Measurements from ENCODE around the gene MOSPD2. TPM values are rescaled to one million over a fixed set of nuclear protein-coding genes. Genes with fewer than 3 reads are reported as not detected.

MOSPD2 gene
- total and polyA plus RNA-seq, 2 experiments from 2014 or later: 8.2 to 21.1 TPM

DNA sequence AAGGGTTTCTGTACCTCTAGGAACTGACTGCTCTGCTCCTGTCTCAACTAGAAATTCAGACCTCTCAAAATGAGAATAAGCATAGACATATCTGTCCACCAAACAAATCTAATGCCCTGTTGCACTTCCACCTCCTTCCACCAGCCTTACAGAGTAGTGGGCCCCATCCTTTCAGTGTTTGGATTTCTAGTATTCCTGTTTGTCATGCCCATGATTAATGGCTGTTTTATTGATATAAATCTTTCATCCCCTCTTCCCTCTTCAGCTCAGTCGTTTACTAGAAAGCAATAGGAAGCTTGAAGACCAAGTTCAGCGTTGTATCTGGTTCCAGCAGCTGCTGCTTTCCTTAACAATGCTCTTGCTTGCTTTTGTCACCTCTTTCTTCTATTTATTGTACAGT lies 46.2 kb downstream of the MOSPD2 start:
- no peak overlapping the region for H3K27ac ChIP-seq
- no peak for DNase-seq (ENCODE audit: low spot score)
- H3K9me3 ChIP-seq (ENCODE audit: low read depth): no peaks in the 10 kb centered on the region
- no peaks in the 10 kb centered on the region for H3K9me2 ChIP-seq (replicated peaks; ENCODE audit: insufficient read depth)
- WGBS (ENCODE audit: low lambda C conversion rate, missing lambda C conversion rate): 50% methylated on average over 2 of the region's 2 CpGs
- no peak for TF ChIP-seq EZH2 (IDR thresholded peaks at IDR 0.05; ENCODE audit: borderline replicate concordance)
- no peaks in the 10 kb centered on the region for H3K79me2 ChIP-seq
- no peaks in the 10 kb centered on the region for H3K4me1 ChIP-seq (ENCODE audit: insufficient read depth)
- no peak overlapping the region for H3K4me3 ChIP-seq
- H2AFZ ChIP-seq: no peak overlapping the region
- no peaks in the 10 kb centered on the region for H3K27me3 ChIP-seq
- no peak overlapping the region for H3K4me2 ChIP-seq
- H3K36me3 ChIP-seq (replicated peaks; ENCODE audit: insufficient read depth, low read depth): no peaks in the 10 kb centered on the region
- no peaks in the 10 kb centered on the region for H4K20me1 ChIP-seq (ENCODE audit: insufficient read depth, poor library complexity, severe bottlenecking)

DNA sequence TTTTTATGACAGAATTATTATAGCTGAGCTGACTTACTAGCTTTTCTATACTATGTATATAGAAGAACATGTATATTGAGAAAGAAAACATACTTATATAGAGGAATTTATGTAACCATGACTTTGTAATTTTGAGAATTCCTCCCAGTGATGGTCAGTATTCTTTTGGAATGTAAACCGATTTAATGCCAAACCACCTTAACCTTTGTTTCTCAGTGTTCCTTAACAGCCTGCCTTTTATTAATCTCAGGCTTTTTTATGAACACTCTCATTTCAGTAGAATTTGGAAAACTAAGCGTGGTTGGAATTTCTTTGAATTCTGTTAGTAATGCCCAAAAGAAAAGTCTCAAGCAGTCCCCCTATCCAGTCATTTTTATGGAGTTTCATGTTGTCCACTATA lies 47.0 kb downstream of the MOSPD2 start:
- Histone ChIP-seq H3K27ac (no peak overlapping the region), H3K79me2 (no peaks in the 10 kb centered on the region), H3K36me3 (replicated peaks; ENCODE audit: insufficient read depth, low read depth) (no peaks in the 10 kb centered on the region), H3K9me3 (ENCODE audit: low read depth) (no peaks in the 10 kb centered on the region), H4K20me1 (ENCODE audit: insufficient read depth, poor library complexity, severe bottlenecking) (no peaks in the 10 kb centered on the region), H3K27me3 (no peaks in the 10 kb centered on the region), H3K4me2 (no peak overlapping the region), H3K4me3 (no peak overlapping the region), H2AFZ (no peak overlapping the region), H3K9me2 (replicated peaks; ENCODE audit: insufficient read depth) (no peaks in the 10 kb centered on the region), H3K4me1 (ENCODE audit: insufficient read depth) (no peaks in the 10 kb centered on the region)
- no peak for DNase-seq (ENCODE audit: low spot score)
- TF ChIP-seq, protein P1, sequence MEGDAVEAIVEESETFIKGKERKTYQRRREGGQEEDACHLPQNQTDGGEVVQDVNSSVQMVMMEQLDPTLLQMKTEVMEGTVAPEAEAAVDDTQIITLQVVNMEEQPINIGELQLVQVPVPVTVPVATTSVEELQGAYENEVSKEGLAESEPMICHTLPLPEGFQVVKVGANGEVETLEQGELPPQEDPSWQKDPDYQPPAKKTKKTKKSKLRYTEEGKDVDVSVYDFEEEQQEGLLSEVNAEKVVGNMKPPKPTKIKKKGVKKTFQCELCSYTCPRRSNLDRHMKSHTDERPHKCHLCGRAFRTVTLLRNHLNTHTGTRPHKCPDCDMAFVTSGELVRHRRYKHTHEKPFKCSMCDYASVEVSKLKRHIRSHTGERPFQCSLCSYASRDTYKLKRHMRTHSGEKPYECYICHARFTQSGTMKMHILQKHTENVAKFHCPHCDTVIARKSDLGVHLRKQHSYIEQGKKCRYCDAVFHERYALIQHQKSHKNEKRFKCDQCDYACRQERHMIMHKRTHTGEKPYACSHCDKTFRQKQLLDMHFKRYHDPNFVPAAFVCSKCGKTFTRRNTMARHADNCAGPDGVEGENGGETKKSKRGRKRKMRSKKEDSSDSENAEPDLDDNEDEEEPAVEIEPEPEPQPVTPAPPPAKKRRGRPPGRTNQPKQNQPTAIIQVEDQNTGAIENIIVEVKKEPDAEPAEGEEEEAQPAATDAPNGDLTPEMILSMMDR (IDR thresholded peaks at IDR 0.05; ENCODE audit: poor library complexity): no peak
- no peak for TF ChIP-seq EZH2phosphoT487 (IDR thresholded peaks at IDR 0.05; ENCODE audit: low read depth, severe bottlenecking, unreplicated experiment)
- no peak for TF ChIP-seq EZH2 (IDR thresholded peaks at IDR 0.05; ENCODE audit: borderline replicate concordance)
- WGBS (ENCODE audit: low lambda C conversion rate, missing lambda C conversion rate): 87% methylated on average over 2 of the region's 2 CpGs

DNA sequence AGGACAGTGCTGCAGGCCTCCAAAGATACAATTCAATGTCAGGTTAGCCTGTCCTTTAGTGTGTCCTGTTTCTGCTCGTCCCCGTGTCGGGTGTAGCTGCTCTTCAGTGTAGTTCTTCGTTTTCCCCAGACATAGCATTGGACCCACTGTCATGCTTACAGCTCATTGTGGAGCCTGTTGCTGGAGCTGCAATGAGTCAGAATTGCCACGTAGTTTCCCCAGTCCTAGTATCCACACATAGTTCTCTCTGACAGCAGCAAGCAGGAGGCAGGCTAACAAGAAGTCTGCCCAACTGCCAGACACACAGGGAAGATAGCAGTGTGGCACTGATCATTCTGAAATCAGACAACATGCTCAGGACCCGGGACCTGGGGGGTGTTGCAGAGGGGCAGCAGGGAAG lies 49.2 kb downstream of the MOSPD2 start:
- H3K36me3 ChIP-seq (replicated peaks; ENCODE audit: insufficient read depth, low read depth): no peaks in the 10 kb centered on the region
- no peaks in the 10 kb centered on the region for H3K9me3 ChIP-seq (ENCODE audit: low read depth)
- H4K20me1 ChIP-seq (ENCODE audit: insufficient read depth, poor library complexity, severe bottlenecking): no peaks in the 10 kb centered on the region
- no peaks in the 10 kb centered on the region for H3K9me2 ChIP-seq (replicated peaks; ENCODE audit: insufficient read depth)
- 66% methylated on average over 6 of the region's 6 CpGs for WGBS (ENCODE audit: low lambda C conversion rate, missing lambda C conversion rate)
- no peaks in the 10 kb centered on the region for H3K79me2 ChIP-seq
- no peaks in the 10 kb centered on the region for H3K27me3 ChIP-seq
- no peak overlapping the region for H3K4me3 ChIP-seq
- DNase-seq (ENCODE audit: low spot score): peak; percentile 28
- H3K27ac ChIP-seq: no peak overlapping the region
- no peak overlapping the region for H2AFZ ChIP-seq
- TF ChIP-seq, protein P1 (IDR thresholded peaks at IDR 0.05; ENCODE audit: poor library complexity): no peak
- TF ChIP-seq EZH2 (IDR thresholded peaks at IDR 0.05; ENCODE audit: borderline replicate concordance) (no peak), EZH2phosphoT487 (IDR thresholded peaks at IDR 0.05; ENCODE audit: low read depth, severe bottlenecking, unreplicated experiment) (no peak)
- H3K4me1 ChIP-seq (ENCODE audit: insufficient read depth): no peaks in the 10 kb centered on the region
- H3K4me2 ChIP-seq: no peak overlapping the region

DNA sequence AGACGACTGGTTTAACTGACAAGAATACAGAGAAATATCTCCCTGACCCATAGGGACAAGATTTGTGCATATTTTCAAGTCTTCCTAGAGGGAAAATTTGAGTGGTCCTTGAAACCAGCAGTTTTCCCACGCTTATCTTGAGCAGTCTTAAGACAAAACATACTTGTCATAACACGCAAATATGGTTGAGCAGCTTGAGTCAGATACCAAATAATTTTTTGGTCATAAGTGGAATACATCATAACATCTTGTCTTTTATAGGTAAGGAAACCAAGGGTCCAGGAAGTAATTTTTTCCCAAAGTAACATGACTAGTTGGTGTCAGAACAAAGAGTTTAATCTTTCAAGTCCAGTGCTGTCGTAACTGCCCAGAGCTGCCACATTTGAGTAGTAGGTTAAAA lies 50.5 kb downstream of the MOSPD2 start:
- no peaks in the 10 kb centered on the region for H3K79me2 ChIP-seq
- no peak for TF ChIP-seq EZH2 (IDR thresholded peaks at IDR 0.05; ENCODE audit: borderline replicate concordance)
- TF ChIP-seq EZH2phosphoT487 (IDR thresholded peaks at IDR 0.05; ENCODE audit: low read depth, severe bottlenecking, unreplicated experiment): no peak
- TF ChIP-seq, protein P1 (IDR thresholded peaks at IDR 0.05; ENCODE audit: poor library complexity): no peak
- H3K9me3 ChIP-seq (ENCODE audit: low read depth): no peaks in the 10 kb centered on the region
- WGBS (ENCODE audit: low lambda C conversion rate, missing lambda C conversion rate): 72% methylated on average over 4 of the region's 4 CpGs
- H3K4me3 ChIP-seq: no peak overlapping the region
- no peaks in the 10 kb centered on the region for H4K20me1 ChIP-seq (ENCODE audit: insufficient read depth, poor library complexity, severe bottlenecking)
- H3K9me2 ChIP-seq (replicated peaks; ENCODE audit: insufficient read depth): no peaks in the 10 kb centered on the region
- no peak overlapping the region for H3K27ac ChIP-seq
- no peaks in the 10 kb centered on the region for H3K4me1 ChIP-seq (ENCODE audit: insufficient read depth)
- DNase-seq (ENCODE audit: low spot score): no peak
- H3K27me3 ChIP-seq: no peaks in the 10 kb centered on the region
- no peak overlapping the region for H2AFZ ChIP-seq
- H3K36me3 ChIP-seq (replicated peaks; ENCODE audit: insufficient read depth, low read depth): no peaks in the 10 kb centered on the region
- no peak overlapping the region for H3K4me2 ChIP-seq
